Stimulated activated CD8-positive, alpha-beta memory T cell treated with anti-CD3 and anti-CD28 coated beads, Interleukin-12 subunit alpha, Interleukin-12 subunit beta, amount 100 ng/mL, for 24 hours (primary cell): ENCODE data around the gene ELMO3.

Experiments
- DNase-seq: peaks from one replicate; pipeline ENCODE4 v3.0.0-alpha.2; 2020; ENCODE audit errors: extremely low read depth

The ELMO3 gene

GRCh38 chr16:67164599-67165061, 34.3 kb upstream of the ELMO3 start, which contains the start of gene HSF4:
Gene HSF4 (plus strand): TSS chr16:67164745. CDS start chr16:67164812, 67 bp downstream.
- no peak for DNase-seq

- DNase-seq: no peak
Measured at GRCh38 chr16:67165121-67166078, 33.5 kb upstream of the ELMO3 start.

GRCh38 chr16:67166110-67166547, 32.8 kb upstream of the ELMO3 start:
- DNase-seq: no peak

DNA sequence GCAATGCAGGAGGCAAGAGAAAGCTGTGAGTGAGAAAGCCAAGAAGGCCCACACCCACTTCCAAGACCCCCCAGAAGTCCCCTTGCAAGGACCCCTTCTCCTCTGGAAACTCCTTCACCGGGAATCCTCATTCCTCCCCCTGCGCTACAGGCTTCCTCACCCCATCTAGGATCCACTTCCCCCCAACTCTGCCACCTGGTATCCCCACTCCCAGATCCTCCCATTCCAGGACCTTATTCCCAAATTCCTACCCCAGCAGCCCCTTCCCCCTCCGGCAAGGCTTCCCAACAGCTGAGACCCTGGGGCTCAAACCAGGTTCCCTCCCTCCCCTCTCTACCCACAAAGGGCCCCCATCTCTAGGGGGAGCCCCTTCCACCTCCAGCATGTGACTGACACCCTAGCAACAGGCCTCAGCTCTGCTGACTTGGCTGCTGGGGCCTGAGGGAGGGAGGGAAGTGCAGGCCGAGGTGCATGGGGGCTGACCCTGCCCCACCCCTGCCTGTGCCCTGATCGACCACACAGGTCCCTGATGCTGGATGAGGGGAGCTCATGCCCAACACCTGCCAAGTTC, 32.2 kb upstream of the ELMO3 start:
- no peak for DNase-seq

GRCh38 chr16:67167588-67167987, 31.3 kb upstream of the ELMO3 start:
- DNase-seq: no peak

DNA sequence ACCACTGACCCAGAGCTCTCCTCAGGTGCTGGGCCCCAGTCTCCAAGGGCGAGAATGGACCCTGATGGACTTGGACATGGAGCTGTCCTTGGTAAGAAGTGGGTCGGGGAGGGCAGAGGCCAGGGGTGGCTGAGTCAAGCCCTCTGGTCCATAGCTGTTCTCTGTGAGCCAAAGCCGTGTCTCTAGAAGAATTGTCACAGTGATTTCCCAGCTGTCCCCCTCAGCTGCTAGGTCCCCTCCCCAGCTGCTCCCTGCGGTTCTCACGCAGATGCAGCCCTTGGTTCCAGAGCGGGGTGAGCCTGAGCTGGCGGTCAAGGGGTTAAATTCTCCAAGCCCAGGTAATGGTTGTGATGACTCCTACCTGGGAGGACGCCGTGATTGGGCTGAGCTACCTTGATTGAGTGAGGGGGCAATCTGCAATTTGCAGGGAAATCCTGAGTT, 29.9 kb upstream of the ELMO3 start:
- no peak for DNase-seq

- no peak for DNase-seq
Measured at GRCh38 chr16:67169642-67170167, 29.2 kb upstream of the ELMO3 start.

DNA sequence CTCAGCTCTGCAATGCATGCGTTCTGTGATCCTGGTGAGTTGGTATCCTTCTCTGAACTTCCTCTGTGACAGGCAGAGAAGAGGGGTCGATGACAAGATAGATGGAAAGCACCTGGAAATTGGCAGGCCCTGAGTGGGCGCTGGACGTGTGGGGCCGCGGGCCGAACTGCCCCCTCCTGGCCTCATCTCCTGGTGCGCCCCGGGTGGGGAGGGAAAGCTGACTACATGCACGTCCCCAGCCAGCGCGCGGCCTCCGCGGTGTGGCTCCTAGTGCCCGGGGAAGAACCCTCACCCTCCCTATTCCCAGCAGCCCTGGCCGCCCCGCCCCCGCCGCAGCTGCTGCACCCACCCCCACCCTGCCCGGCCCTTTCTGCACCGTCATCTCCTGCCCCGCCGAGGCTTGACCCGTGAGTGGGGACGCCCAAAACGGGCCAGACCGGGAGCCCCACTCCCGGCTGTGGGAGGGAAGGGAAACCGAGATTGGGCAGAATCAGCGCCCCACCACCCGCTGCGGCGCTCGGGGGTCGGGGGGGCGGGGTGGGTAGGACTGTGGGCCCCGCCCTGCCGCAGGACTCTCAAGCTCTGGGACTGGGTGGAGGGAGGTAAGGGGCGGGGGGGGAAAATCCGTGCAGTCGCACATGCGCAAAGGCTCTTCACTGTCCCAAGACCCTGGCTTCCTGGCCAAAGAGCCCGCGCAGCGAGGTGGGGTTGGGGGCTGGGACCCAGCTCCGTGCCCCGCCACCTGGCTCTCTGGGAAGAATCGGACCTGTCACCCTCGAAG, 28.6 kb upstream of the ELMO3 start, which contains the start of gene NOL3:
TSS of gene NOL3 (plus strand) at position 371 of the 781 bp plus-strand sequence.
- DNase-seq: no peak

DNA sequence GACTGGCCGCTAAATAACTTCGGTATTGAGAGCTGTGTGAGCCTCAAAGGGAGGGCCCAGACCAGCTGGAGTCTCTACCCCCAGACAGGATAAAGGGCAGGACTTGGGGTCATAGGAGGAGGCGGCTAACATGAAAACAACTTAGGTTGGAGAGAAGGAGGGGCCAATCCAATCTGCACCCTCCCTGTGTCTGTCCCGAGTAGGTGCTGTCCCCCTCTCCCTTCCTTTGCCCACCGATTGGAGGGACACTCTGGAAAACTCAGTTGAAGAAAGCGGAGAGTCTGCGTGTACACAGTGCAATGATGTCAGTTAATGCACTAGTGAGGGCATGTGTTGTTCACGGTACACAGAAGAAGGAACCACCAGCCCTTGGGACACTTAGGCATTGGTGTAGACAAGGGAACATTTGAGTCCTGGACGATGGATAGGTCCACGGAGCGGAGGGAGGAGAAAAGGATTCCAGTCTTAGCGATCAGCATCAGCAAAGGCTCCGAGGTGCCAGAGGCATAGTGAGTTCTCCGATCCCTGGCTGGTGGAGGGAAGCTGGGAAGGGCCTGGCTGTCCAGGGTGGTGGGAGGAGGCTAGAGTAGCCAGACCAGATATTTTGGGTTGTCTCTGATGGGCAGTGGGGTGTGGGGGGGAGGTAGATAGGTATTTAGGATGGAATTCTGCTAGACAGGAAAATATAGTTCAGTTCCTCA, 27.8 kb upstream of the ELMO3 start:
- no peak for DNase-seq

DNA sequence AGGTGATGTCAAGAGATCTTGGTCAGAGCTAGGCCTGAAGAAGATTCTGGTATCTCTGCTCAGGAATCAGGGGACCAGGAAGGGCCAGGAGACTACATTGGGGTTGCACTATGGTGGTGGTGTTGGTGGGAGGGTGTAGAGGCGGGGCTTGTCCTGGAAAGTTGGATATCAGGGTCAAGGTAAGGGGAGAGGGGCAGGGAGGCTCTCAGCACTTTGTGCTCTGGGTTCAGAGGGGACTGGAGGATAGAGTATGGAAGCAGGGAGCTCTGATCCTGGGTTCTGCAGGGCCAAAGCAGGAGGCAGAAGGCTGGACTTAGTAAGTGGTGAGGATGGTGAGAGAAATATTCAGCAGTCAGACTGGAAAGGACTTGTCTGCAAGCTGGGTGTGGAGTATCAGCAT, 25.6 kb upstream of the ELMO3 start:
- no peak for DNase-seq

DNA sequence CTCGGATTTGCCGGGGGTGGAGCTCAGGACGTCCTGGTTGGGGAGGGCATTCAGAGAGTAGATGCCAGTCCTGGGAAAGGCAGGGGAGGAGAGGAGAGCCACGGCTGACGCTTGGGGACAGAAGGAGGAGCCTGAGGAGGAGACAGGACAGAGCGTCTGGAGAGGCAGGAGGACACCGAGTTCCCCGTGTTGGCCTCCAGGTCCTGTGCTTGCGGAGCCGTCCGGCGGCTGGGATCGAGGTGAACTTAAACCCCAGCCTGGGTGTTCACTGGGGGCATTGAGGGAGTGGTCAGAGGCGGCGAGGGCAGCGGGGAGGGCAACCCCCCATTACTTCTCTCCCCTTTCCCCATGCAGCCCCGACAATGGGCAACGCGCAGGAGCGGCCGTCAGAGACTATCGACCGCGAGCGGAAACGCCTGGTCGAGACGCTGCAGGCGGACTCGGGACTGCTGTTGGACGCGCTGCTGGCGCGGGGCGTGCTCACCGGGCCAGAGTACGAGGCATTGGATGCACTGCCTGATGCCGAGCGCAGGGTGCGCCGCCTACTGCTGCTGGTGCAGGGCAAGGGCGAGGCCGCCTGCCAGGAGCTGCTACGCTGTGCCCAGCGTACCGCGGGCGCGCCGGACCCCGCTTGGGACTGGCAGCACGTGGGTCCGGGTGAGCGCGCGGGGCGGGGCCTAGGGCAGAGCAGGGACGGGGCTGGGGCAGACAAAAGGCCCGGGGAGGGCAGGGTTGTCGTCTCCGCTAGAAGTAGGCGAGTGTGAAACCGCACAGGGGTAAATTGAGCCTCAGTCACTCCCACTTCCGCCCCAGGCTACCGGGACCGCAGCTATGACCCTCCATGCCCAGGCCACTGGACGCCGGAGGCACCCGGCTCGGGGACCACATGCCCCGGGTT, 24.9 kb upstream of the ELMO3 start:
- DNase-seq: no peak

GRCh38 chr16:67174706-67175231, 24.2 kb upstream of the ELMO3 start:
- no peak for DNase-seq

DNA sequence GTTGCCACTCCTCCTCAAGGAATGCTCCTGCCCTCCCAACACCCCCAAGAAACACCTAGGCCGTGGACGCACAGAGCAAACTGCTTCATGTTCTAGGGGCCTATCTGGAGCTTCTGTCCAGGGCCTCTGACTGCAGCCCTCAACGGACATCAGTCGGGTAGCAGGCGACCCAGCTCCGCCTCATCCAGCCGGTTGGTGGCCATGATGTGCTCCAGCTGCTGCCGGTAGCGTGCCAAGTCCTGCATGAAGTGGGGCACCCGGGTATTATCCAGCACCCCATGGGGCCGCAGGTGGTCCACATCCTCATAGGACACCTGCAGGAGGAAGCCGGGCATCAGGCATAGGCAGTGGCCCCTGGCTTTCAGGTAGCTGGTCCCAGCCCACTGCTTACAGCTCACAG, 22.3 kb upstream of the ELMO3 start:
- no peak for DNase-seq

DNA sequence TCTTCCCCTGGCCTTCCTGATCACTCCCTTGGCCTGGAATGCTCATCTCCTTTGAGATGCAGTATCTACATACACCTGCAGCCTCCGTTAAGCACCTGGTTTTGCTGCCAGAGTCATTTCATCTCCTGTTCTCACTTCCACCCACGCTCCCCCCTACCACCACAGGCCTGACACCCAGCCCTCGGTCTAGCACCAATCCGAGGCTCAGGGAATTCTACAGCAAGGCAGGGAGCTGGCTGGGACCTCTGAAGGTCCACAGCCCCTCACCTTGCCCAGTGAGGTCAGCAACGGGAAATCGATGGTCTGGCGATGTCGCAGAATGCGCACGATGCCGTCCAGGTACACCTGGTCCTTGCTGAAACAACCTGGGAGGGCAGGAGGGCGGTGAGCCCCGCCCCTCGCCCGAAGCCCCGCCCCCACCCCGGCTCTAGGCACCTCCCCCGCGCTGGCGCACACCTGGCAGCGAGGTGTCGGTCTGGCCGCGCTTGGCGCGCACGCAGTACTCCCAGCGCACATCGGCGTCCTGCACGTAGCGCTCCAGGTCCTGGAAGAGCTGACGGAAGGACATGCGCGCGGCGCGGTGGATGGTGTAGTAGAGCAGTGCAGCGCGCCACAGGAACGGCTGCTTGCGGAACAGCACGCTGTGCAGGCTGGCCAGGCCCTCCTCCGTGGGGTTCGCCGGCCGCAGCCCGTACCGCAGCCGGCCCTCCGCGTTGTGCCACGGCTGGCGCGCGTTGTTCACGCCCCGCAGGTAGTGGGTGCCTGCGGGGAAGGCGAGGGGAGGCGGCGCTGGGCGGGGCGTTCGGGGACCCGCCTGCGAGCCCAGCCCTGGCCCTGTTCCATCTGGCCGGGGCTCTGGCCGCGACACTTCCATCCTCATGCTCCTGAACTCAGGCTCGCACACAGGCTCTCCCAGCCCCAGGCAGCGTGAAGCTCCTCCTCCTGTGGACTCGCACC, 20.9 kb upstream of the ELMO3 start:
- no peak for DNase-seq

DNA sequence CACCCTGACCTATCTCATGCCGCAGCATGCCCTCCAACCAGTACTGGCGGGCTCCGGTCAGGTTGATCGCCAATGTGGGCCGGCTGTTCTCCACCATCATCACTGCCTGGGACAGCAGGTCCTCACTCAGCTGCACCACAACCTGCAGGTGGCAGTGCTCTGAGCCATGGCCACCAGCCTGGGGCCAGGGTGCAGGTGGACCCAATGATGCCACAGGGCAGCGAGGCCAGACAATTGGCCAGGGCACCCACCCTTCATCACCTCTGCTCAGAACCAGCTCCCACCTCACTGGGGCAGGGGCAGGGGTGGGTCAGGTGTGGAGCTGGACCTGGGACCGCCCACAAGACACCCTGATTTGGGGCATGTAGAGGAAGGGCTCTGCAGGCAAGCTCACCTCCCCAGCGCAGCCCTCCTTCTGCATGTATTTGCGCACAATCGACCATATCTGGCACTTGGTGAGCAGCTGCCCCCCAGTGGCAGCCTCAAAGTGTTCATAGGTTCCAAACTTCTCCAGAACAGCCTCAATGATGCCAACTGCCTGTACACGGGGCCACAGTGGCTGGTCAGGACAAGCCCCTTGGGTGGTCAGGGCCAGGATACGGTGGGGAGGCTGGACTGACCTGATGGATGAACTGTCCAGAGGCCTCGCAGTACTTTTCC, 19.4 kb upstream of the ELMO3 start:
- no peak for DNase-seq

- DNase-seq: no peak
Measured at GRCh38 chr16:67180166-67180565, 18.8 kb upstream of the ELMO3 start.

GRCh38 chr16:67181346-67181745, 17.6 kb upstream of the ELMO3 start:
- DNase-seq: no peak

- no peak for DNase-seq
Measured at GRCh38 chr16:67182288-67182687, 16.6 kb upstream of the ELMO3 start.
